HG03354 (cell line): ENCODE results near the gene DIP2C.
"Not testable (repeated sequence)": the region's sequence is repeated elsewhere in the genome, so short reads cannot be mapped to it uniquely, and the experiment has no call there.

Experiments used
- ATAC-seq: cut with Tn5 transposase; IDR thresholded peaks from one replicate; pipeline ENCODE4 v1.9.1; 2021; ENCODE audit warnings: mild to moderate bottlenecking; ENCODE audit not compliant: unreplicated experiment, poor library complexity, severe bottlenecking

Gene DIP2C

DNA sequence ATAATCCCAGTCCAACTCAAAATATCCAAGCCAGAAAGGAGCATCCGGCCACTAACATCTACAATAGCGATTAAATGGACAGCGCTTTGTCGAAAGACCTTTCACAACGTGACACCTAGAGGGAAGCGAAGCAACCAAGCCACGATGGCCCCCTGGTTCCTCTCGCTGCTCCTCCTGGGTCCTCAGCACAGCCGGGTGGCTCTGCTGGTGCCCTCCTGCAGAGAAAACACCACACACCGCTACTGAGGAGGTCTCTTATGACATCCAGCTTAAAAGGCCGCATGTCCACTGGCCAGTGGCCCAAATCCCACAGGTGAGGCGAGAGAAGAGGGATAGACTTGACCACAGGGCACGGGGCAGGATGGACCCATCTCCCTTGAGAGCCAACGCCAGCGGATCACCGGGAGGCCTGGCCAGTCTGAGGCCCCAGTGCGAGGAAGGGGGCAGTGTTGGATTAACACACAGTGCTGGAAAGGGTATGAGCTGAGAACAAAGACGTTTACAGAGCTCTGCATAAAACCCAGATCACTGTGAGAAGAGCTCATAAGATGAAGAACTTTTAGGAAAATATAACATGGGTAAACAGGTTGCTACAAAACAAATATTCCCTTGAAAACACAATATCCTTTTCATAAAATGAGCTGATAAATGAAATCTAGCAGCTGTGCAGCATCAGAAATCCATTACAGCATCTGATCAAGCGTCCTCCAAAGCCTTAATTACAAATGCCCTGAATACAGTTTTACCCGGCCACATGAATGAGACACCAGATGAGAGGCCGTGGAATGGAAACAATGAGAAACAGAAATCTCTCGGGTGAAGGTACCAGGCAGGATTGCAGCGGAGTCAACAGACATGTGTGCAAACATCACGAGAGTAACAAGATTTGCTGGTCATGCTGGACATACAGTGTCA is 236.7 kb downstream of the DIP2C start:
- ATAC-seq, result no peak

DNA sequence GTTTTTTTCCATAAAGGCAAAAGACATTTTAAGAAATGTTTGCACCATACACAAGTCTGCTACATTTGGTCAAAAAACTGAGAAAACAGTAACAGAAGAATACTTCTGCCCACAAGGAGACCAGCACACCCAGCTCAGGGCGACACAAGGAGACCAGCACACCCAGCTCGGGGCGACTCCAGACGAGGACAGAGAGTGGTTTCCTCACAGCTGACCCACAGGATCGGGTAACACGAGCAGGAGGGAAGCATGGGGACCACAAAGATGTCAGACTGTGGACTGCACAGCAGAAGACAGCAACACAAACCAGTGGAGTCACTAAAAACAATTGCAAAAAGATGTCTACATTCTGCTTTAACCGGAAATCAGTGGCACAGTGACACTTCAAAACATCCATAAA is 237.6 kb downstream of the DIP2C start:
- no peak for ATAC-seq

DNA sequence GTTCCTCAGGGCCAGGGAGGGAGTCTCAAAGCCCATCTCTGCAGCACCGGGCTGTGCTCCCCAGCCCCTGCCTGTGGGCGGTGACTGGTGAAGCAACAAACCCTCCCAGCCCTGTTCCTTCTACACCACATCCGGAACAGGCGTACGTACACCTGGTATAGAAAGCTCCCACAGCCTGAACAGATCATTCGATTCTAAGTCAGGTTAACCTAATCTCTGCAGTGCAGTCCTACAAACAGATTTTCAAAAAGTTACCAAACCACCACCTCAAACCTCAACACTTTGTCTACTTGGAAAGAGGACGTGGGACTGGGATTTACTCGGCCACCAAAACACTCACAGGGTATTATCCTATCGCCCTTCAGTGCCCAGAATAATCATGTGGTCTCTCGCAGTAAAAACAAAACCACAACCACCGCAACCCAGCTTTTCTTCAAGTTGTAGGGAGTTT is 238.4 kb downstream of the DIP2C start:
- peak; percentile 99 for ATAC-seq

DNA sequence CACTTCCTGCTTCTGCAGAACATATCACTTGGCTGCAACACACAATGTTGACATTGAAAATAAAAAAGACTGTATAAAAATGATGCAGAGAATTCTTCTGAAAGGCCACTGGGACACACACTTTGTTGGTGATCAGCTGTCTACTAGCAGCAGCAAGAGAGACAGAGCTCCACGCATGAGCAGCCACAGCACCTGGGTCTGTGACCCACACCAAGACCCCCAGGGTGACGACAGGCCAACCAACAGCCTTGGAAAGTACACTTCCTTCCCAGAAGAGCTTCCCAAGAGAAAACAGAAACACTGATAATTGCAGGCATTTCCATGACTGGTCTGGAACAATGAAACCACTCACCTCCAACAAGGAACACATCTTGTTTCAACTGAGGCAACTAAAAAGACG is 239.0 kb downstream of the DIP2C start:
- ATAC-seq, result peak; percentile 7

DNA sequence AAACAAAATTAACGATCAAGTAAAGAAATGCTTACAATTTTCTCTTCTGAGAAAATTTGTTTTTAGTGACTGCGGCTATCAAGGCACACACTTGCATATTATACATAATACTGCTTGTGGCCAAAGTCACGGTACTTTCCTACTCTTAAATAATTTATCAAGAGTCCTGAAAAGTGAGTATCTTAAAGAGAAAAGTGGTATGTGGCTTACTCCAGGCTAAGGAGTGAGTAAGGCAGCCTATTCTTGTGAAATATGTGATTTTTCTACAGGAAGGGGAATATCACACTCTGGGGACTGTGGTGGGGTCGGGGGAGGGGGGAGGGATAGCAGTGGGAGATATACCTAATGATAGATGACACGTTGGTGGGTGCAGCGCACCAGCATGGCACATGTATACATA is 240.1 kb downstream of the DIP2C start:
- ATAC-seq, result not testable (repeated sequence)

DNA sequence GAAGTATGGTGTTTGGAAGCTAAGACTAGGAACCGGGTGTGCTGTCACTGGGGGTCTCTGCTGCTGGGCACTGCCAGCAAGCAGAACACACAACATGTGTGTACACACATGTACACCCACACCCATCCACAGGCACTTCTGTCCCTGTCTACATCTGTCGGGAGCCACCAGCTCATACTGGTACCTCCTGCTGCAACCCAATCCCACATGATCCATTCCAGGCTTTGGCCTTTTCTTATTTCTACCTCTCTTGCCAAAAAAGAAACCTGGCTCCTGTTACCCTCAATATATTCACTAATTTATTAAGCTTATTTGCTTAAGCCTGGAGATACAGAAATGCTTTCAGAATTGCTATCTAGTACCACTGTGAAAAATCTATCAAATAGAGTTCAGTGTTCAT is 246.0 kb downstream of the DIP2C start:
- no peak for ATAC-seq

DNA sequence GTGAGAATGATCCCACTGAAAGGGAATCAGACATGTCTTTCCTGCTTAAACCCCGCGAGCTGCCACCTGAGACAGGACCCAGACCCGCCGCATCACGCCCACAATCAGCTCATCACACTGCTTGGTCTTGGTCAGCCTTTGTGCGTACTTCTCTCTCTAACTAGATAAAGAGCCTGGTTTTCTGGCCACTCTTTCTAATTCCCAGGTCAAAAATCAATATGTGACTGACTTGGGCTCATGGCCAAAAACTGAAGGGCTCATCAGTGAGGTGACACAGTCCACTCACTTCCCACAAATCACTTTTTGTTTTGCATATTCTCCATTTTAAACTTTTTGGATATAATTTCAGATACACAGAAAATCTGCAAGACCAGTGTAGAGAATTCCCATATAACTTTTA is 247.3 kb downstream of the DIP2C start:
- no peak for ATAC-seq

DNA sequence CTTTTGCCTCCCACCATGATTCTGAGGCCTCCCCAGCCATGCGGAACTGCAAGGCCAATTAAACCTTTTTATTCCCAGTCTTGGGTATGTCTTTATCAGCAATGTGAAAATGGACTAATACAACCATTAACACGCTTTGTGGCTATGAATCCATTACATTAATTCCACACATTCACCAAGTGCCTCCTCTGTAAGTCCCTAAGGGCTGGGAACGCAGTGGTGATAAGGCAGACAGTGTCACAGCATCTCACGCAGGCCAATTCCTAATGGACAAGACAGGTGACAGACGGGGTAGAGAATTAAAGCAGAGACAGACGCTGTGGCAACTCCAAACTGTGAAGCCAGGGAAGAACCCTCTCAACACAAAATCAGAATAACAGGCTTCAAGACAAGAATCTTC is 247.8 kb downstream of the DIP2C start:
- no peak for ATAC-seq

DNA sequence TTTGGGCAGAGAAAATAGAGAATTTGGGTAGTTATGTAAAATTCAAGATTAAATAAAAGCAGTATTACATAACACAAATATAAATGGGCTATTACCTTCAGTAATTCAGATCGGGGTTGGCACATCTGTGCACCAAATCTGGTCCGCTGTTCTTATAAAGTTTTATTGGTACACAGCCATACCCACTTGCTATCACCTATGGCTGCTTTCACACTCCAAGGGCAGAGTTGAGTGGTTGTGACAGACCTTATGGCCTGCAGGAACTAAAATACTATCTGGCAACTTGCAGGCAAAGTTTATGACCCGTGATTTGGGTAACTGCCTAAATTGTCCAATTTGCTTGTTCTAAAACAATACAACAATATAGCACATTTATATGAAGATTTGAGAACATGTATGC is 249.3 kb downstream of the DIP2C start:
- no peak for ATAC-seq

DNA sequence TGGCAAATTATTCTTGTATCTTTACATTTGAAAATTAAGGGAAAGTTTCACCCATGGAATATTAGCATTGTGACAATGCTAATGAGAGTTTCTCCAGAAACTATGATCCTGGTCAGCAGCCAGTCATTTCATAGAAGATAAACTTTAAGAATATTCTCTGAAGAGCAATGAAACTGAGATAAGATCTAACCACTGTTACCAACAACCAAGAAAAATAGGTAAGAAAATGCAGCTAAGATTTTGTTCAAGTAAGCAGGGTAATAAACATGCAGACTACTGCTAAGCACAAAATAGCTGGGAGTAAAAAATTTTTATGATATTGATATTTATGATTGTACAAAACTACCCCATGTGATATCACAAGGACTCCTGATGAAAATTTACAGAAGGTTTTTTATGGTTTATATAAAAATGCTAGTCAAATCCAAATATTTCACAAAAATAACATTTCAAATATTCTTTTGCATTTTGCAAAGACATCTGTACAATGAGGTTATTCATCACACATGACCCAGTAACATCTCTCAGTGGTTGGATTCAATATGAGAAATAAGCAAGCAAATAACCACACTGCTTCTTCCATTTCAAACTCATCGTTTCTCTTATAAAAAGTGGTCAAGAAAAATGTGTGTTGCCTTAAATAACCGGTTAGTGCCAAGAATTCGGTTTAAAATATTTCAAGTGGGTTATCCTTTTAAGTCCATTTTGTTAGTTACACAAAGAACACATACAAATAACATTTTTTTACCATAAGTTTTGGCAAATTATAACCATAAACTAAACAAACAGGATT is 251.6 kb downstream of the DIP2C start:
- ATAC-seq, result no peak

DNA sequence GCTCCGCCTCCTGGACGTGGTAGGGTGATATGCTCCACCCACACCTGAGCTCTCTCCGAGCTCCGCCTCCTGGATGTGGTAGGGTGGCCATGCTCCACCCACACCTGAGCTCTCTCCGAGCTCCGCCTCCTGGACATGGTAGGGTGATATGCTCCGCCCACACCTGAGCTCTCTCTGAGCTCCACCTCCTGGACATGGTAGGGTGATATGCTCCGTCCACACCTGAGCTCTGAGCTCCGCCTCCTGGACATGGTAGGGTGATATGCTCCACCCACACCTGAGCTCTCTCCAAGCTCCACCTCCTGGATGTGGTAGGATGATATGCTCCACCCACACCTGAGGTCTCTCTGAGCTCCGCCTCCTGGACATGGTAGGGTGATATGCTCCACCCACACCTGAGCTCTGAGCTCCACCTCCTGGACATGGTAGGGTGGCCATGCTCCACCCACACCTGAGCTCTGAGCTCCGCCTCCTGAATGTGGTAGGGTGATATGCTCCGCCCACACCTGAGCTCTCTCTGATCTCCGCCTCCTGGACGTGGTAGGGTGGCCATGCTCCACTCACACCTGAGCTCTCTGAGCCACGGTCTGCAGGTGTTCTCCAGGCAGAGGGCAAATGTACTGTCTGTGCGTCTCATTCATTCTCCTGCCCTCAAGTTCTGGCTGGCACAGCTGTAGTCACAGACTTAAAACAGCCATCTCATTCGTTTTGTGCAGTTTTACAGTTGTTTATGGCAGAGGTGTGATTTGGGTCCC is 252.4 kb downstream of the DIP2C start:
- no peak for ATAC-seq

DNA sequence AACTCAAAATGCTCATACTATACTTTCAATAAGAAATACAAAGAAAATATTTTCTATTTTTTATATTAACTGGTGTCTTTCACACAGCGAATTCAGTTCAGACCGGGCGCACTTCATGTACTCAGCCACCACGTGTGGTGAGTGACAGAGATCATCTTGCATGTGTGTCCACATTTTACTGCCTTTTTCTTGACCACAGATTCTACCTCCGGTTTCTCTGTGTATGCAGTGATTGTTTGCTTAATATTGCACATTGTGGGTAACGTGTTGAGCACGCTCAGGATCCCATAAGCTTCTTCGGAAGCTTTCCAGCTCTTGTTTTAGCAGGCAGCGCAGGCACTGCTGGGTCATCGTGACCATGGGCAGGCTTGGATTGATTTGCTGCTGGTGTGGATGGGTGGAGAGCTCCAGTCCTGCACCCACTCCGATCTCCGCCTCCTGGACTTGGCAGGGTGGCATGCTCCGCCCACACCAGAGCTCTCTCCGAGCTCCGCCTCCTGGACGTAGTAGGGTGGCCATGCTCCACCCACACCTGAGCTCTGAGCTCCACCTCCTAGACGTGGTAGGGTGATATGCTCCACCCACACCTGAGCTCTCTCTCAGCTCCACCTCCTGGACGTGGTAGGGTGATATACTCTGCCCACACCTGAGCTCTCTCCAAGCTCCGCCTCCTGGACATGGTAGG is 253.3 kb downstream of the DIP2C start:
- ATAC-seq, result no peak

DNA sequence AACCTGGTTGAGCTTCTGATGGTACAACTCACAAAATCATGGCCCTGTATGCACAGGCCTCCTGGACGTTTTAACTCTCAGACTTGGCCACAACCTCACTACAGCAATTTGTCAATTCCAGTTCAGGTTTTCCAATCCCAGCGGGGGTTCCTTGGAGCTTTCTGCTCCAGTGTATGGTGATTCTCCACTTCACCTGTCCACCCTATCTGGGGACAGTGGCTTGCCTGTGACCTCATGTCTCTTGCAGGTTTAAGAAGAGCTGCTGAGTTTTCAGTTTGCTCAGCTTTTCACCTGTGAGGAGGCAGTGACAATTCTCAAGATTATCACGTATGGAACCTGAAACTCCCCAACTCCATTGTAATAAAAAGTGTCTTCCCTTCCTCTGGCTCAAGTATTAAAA is 254.1 kb downstream of the DIP2C start:
- ATAC-seq, result no peak

DNA sequence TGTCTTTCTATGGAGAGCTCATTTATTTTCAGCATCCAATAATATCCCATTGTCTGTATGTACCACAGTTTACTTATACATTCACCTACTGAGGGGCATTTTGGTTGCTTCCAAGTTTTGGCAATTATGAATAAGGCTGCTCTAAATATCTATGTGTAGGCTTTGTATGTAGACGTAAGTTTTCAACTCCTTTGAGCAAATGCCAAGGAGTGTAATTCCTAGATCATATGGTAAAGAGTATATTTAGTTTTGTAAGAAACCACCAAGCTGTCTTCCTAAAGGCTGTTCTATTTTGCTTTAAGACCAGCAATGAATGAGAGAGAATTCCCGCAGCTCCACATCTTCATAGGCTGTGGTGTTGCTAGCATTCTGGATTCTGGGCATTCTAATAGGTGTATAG is 259.8 kb downstream of the DIP2C start:
- no peak for ATAC-seq

DNA sequence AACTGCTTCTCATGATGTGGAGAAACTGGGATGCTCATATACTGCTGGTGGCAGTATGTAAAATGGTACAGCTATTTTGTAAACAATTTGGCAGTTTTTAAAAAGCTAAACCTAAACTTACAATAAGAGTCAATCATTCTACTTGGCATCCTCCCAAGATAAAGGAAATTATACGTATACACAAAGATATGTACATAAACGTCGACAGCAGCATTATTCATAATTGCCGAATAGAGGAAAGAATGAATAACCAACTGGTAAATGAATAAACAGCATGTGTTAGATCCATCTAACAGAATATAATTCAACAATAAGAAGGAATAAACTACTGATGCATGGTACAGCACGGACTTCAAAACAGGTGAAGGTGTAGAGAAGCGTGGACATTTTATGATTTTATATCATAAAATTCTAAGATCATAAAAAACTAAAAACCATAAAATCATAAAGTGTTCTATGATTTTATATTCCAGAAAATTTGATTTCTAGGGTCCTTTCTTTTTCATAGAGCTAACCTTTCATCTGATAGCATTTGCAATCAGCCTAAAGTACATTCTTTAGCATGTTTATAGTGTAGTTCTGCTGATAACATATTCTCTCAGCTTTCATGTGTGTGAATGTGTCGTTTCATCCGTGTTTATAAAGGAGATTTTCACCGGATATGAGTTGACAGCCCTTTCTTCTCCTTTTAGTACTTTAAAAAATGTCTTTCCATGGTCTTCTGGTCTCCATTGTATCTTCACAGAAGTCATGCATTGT is 261.5 kb downstream of the DIP2C start:
- no peak for ATAC-seq

DNA sequence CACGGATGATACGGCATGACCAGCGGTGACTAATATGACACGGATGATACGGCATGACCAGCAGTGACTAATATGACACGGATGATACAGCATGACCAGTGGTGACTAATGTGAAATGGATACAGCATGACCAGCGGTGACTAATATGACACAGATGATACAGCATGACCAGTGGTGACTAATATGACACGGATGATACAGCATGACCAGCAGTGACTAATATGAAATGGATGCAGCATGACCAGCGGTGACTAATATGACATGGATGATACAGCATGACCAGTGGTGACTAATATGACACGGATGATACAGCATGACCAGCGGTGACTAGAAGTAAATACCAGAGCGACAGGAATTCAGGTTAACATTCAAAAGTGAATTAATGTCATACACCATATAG is 264.1 kb downstream of the DIP2C start:
- ATAC-seq, result not testable (repeated sequence)

DNA sequence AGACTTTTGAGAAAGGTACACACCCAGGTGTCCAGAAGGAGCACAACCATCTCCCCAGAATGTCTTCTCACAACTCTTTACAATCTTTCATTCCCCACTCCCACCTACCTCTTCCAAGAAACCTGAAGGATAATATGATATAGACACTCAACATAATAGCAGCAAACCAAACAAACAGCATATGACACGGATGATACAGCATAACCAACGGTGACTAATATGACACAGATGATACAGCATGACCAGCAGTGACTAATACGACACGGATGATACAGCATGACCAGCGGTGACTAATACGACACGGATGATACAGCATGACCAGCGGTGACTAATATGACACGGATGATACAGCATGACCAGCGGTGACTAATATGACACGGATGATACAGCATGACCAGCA is 264.7 kb downstream of the DIP2C start:
- ATAC-seq, result not testable (repeated sequence)

DNA sequence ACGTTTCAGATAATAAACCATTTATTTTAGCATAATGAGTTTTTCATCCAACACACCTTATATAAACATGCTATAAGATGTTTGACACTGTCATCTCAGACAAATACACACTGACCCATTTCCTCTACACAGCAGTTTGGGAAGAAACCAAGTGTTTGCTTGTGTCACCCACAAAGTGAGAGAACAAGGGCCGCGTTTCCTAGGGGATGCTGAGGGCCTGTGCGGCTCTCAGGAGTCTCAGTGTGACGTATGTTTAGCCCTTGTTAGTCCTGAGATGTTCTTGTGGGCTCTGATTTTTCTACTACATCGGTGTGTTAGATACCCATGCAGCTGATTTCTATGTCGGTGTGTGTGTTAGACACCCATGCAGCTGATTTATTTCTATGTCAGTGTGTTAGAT is 266.3 kb downstream of the DIP2C start:
- ATAC-seq, result no peak

DNA sequence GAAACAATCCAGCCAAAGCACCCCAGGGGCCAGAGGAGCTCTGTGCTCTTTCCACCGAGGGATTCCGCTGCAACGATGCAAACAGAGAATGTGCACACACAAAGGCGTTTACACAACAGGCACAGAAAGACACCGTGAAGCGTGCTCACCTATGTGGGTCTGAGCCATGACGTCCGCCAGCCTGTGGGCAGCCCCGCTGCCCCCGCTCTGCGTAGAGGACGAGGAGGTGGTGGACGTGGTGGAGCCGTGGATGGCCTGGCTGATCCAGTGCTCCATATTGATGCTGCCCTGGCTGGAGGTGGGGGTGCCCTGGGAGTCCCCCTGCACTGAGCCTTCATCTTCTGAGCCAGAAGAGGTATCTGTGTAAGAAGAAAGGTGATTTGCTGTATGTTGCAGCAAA is 266.8 kb downstream of the DIP2C start:
- ATAC-seq, result no peak
